HG02623 (cell line): ENCODE results near the gene RPL19.
A peak's percentile ranks its signal among the peaks of the same experiment; 100 is the strongest.
"Not testable (repeated sequence)": the region's sequence is repeated elsewhere in the genome, so short reads cannot be mapped to it uniquely, and the experiment has no call there.

Experiments used
- ATAC-seq: cut with Tn5 transposase; IDR thresholded peaks from one replicate; pipeline ENCODE4 v1.9.1; 2021; ENCODE audit warnings: moderate library complexity; ENCODE audit not compliant: unreplicated experiment

RPL19 gene

DNA sequence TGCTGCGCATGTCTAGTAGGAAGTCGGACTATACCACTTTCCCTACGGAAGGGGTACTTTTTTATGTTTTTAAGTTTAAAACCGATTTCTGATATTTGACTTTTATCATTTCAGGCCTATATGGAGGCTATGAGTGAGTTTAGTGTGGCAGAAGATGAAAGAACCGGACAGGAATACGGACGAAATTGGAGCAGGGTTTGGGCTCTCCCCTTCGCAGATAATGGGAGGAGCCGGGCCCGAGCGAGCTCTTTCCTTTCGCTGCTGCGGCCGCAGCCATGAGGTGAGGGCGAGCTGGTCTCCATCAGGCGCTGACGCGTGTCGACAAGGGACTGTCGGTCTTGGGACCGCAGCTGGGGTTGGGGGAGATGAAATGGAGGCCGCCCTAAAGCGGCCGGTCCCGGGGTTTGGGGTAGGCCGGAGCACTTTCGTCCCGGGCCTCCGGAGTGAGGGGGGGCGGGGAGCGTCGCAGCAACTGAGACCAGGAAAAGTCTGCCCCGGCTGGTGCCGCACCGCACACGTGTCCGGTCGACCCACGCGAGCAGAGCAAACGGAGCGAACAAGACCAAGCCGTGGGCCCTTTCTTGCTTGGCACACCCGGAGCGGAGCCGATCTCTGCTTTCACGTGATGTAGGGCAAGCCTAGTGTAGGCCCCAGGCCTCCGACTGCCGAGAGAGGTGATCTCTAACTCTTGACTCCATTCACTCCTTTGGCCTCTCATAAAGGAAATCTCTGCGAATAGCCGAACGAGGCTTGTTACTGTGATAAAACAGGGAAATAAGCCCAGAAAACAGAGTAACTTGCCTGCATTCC is at the start of gene RPL19:
TSS of gene RPL19 (plus strand) at position 214 of the 810 bp plus-strand sequence. CDS start at position 276, 62 bp downstream.
- peak; percentile 55 for ATAC-seq

DNA sequence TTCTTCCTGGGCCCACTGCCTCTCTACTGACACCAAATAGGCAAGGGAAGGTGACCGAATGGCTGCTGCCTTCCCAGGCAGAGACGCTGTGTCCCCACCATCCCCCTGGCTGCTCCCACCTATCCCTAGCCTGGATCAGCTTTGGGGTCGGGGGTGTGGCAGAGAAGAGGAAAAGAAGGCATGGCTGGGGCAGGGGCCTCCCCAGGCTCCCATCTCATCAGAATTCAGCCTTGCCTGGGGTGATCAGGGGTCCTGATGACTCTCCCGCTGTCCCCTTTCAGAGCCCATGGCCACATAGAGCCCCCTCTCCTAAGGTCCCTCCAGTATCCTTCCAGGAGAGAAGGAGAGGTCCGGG is 49.3 kb upstream of the RPL19 start:
- no peak for ATAC-seq

DNA sequence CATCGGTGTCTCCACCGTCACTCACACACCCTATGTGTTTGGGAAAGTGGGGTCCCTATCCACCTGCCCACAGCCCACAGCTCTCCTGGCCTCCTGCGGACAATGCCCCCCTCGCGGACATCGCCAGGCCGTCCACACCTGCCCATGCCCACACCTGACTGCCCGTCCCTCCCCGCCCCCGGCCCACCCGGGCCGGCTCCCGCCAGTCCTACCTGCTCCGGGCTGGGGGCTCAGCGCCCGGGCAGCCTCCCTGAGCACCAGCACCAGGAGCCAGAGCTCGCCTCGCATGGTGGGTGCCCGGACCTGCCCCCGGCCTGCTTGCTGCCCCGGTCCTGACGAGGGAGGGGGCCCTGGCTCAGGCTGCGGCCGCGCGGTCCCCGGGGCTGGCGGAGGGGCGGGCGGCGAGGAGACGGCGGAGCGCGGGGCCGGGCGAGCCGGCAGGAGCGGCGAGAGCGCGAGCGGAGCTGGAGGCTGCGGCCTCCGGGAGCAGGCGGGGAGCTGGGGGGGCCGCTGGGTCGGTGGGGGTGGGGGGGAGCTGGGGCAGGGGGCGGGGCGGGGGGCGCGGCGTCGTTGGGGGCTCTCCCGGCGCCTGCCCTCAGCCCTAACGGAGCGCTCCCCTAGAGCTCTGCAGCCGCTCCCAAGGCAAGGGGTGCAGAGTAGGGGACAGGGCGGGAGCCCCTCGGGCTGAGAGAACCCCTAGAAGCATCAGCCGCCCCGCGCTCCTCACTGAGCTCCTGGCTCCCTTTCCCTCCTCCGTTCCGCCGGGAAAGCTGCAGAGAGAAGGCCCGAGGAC is 48.7 kb upstream of the RPL19 start, which contains the start of gene PLXDC1:
TSS of gene PLXDC1 (minus strand) at position 488 of the 793 bp plus-strand sequence. CDS start at position 288, 200 bp downstream.
- ATAC-seq, result no peak

DNA sequence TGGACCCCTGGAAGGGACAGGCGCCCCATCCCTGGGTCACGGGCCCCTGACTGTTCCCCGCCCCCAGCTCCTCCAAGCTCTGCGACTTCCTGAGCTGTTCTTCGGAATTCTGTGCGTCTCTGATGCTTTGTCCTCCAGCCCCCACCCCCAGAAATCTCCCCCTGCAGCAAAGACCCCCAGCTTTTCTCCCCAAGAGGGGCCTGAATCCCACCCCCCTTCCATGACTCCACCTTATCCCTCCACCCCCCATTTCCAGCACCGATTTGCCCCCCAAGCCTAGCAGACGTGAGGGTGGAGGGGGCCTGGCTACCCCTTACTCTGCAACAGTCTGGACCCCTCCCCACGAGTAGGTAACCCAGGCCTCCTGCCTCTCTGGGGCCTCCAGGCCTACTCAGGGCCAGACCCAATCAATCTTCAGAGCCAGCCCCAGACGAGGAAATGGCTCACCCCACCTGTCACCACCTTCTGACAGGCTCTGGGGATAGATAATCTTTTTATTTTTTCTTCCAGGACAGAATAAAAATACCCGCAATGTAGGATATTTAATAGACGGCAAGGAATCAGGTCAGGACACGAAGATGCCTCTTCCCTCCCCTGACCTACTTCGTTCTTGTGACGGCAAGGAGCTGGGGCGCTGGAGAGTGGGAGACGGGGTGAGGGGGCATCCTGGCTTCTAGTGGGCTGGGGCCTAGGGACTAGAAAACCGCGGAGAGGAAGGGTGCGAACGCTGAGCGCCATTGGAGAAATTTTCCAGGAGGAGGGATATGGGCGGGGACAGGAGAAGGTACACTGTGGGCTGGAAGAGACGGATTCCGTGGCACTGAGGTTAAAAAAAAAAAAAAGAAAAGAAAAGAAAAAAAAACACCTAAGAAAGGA is 47.9 kb upstream of the RPL19 start:
- no peak for ATAC-seq

DNA sequence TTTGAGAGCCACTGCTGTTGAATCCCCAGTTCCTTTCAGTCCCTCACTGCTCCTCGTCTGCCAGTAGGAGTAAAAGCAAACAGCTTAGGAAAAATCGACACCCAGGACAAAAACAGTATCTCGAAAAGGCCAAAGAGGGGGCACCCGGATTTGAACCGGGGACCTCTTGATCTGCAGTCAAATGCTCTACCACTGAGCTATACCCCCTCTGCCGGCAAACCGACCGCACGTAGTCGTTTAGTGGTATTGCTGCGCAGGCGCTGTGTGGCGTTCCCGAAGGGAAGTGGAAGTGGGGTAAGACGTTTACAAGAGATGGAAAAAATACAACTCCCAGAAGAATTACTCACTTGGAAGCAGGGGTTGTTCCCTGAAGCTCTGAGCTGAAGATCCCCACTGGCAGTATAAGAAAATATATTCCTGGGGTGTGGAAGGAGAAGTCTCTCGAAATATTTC is 46.5 kb upstream of the RPL19 start:
- ATAC-seq, result peak; percentile 31

DNA sequence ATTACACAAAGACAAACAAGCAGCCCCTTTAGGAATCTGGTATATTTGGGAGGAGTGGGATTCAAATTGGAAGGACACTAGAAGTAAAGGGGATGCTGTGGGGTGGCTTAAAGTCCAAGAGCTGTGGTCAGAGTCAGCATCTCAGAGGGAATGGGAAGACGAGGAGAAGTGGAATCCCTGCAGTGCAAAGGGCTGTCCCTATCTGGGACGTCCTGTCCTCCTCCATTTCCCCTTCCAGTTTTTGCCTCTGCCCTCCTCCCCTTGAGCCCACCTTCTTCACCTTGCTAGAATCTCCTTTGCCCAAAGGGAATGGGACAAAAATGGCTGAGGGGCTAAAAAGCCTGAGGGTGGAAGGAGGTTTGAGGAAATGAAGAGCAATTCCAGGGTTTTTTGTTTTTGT is 44.4 kb upstream of the RPL19 start:
- no peak for ATAC-seq

DNA sequence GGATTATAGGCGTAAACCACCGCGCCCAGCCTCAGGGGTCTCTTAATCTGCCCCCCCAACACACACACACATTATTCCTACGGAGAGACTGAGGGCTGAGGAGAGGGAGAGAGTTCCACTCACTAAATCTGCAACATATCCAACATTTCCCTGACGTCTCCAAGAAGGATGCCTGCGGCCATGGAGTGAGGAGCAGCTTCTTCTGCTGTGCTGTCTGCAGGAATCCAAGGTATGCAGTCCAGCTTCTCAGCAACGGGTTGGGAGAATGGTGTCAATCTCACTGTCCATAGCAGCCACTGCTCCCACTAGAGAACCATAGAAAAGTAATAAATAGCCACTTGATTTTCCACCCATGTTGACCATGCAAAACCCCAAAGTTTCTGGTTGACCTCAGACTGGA is 43.6 kb upstream of the RPL19 start:
- no peak for ATAC-seq

DNA sequence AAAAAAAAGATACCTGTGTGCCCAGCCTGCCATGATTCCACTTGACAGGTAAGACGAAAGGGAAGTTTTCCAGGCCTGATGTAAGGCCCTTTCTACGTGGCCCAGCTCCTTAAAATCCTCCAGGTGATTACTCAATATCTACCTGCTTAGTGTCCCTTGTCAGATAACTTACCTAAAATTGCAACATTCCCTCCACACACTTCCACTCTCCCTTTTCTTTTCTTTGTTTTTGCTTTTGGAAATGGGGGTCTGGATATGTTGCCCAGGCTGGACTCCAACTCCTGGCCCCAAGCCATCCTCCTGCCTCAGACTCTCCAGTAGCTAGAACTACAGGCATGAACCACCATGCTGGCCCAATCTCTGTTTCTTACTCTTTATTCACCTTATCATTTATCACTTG is 41.5 kb upstream of the RPL19 start:
- no peak for ATAC-seq

DNA sequence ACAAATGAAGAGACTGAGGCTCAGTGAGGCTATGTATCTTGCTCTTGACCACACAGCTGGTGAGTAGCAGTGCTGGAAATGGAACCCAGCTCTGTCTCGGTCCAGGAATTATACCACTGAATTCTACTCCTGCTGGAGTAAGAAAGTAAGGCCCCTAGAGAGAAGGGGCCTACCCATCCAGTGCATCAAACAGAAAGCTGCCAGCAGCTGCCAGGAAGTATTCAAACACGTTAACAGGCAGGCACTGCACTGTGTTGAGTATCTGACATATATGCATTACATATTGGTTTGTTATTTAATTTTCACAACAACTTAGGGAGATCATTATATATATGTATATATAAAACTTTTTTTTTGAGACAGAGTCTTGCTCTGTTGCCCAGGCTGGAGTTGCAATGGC is 38.1 kb upstream of the RPL19 start:
- no peak for ATAC-seq

DNA sequence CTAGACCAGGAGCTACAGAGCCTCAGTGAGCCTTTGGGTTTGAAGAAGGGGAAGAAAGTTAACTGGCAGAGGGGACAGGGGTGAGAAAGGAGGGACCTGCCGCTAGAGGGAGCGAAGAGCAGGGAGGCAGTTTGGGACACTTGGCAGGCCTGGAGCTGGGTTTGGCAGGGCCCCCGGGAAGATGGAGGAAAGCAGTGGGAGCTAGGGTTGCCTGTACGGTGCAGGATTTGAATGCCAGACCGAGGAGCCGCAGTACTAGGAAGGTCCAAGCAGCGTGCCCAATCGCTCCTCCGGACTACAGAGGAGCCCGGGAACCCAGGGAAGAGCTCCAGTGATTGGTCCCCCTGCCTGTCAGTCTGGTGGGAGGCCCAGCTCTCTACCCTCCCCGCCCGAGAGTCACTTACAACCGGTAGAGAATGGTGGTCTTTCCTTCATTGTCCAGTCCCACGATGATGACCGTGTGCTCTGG is 35.4 kb upstream of the RPL19 start:
- peak; percentile 77 for ATAC-seq

DNA sequence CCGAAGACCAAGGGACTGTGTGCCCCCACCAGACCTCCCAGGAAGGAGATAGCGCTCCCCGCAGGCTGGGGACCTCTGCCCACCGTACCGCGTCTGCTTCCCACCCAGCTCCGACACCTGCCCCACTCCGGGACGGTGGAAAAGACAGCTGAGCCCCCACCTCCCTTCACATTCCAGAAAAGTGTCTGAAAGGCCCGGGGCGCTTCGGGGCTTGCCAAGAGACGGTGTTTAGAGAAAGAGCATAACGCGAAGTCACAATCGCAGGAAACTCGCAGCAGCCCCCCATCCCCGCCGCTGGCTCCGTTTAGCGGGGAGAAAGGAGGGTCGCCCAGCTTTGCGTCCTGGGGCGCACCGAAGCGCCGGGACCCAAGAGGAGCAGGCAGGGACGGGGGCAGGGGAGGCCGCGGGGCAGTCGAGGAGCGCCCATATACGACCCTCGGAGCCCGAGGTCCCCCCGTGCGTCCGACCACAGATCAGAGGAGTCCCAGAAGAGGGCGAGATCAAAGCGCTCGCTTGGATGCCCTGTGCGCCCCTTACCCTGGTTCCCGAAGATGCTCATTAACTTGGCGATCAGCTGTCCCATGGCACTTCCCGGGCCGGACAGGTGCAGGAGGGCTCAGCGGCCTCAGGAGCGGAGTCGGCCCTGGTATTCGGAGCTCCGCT is 34.8 kb upstream of the RPL19 start:
- no peak for ATAC-seq

DNA sequence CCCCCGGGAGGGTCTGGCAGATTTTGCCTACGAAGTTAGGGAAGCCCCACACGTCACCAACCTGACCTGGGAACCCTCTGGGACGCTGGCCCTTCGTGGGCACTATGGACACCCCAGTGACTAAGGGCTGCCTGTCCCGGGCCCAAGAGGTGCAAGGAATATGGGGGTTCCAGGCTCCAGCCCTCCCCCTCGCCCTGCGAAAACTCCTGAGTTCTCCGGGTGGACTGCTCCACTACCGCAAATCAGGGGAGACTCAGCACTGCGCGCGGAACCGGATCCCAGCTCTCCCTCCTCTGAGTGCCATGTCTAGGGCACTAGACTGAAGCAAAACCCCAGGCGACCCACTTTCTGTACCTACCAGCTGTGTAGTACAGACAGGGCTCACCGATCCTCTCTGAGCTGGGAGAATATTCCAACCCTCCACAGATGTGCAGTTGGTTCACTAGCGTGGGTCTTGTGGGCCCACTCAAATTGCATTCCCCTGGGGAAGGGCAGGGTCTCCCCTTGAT is 34.2 kb upstream of the RPL19 start, which contains the start of gene ARL5C:
TSS of gene ARL5C (minus strand) at position 321 of the 509 bp plus-strand sequence. CDS start 401 bp downstream, outside the sequence.
- ATAC-seq, result no peak

DNA sequence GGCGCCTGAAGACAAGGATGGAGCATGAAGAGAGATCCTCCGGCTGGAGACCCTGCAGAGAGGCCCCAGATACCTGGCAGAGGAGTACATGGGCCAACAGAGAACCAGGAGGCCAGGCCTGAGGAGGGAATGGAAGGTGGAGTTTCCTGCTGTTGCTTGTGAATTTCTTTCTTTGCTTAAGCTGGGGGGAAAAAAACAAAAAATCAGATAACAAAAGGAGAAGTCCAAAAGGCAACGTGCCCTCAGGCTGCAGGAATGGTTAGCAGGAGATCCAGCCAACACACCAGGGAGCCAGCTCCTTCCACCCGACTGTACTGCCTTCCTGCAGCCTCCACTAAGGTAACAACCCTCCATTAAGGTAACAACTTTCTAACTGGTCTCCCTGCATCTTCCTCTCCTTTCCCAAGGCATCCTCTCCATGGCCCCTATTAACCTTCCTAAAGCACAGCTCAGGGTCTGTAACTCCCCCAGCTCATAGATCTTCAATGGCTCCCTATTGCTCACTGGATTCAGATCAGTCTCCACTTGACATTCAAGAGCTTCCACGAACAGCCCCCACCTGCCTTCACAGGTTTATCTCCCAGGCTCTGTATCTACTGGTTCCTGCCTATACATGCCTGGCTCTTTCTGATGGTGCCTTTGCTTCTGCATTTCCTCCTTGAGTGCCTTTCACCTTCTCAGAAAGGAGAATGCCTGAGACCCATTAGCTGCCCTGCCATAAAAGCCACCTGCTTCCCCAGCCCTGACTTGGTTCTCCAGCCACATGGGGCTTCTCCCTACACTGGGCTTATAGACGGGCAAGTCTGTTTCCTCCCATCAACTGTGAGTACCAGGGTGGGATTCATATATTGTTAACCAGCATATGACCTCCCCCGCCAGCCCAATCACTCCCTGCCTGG is 33.4 kb upstream of the RPL19 start:
- ATAC-seq, result no peak

DNA sequence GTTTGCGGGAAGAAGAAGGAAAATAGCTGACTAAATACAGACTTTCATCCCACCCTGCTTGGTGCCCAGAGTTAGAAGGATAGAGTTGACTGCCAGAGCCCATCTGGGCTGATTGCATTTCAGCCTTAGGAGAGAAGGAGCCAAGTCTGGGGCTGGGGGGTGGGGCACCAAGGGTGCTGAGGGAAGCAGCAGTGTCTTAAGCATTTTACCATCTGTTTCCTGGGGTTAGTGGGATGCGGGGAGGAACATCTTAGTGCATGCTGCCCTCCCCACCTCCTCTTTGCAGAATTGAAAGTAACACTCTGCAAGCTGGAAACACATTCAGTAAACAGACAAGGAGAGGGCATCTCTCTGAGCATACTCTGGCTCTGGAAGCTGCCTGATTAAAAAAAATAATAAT is 32.6 kb upstream of the RPL19 start:
- ATAC-seq, result no peak

DNA sequence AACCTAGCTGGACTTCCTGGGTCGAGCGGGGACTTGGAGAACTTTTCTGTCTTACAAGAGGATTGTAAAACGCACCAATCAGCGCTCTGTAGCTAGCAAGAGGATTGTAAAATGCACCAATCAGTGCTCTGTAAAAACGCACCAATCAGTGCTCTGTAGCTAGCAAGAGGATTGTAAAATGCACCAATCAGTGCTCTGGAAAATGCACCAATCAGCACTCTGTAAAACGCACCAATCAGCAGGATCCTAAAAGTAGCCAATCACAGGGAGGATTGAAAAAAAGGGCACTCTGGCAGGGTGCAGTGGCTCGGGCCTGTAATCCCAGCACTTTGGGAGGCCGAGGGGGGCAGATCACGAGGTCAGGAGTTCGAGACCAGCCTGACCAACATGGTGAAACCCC is 31.6 kb upstream of the RPL19 start:
- ATAC-seq, result not testable (repeated sequence)

DNA sequence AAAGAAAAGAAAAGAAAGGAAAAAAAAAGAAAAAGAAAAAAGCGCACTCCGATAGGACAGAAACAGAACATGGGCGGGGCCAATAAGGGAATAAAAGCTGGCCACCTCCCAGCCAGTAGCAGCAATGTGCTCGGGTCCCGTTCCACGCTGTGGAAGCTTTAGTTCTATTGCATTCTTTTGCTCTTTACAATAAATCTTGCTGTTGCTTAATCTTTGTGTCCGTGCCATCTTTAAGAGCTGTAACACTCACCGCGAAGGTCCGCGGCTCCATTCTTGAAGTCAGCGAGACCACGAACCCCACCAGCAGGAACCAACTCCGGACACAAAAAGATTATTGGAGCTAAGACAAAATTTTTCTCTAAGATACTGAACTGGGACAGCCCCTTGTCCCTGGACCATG is 31.0 kb upstream of the RPL19 start:
- no peak for ATAC-seq

DNA sequence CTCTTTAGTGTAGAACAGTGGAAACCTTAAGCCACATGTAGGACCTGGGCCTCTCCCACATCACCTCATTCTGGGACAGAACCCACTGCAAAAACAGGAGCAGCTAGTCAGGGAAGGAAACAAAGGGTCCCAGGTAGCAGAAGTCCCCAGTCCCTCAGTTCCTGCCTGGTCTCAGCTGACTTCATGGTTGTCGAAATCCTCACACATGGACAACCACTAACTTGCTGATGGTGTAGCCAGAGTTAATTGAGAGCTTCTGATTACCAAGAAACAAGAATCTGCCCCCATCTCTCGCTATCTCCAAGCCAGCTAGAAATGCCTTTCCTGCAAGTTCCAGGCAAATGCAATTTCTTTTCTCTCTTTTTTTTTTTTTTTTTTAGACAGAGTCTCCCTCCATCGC is 30.6 kb upstream of the RPL19 start:
- ATAC-seq, result no peak

DNA sequence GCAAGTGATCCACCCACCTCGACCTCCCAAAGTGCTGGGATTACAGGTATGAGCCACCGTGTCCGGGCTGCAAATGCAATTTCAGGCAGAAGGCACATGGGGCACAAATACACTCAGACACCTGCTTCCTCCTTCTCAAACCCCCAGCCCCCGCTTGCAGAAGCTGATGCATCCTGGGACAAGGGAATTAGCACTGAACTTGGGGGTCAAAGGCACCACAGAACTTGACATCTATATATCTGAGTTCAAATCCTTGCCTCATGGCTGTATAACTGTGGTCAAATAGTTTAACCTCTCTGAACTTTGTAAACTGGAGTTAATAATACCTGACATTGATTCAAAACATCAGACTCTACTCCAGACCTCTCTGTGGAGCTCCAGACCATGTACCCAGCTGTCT is 30.0 kb upstream of the RPL19 start:
- ATAC-seq, result no peak

DNA sequence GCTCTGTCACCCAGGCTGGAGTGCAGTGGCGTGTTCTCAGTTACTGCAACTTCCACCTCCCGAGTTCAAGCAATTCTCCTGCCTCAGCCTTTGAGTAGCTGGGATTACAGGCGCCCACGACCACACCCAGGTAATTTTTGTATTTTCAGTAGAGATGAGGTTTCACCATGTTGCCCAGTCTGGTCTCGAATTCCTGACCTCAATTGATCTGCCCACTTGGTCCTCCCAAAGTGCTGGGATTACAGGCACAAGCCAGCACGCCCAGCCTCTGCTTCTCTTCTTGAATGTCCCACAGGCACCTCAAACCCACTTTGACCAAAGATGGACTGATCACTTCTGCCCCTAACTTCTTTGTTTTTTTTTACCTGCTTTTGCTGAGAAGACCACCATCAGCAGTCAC is 29.5 kb upstream of the RPL19 start:
- no peak for ATAC-seq
